Nephron (organoid): ENCODE results near the gene CEP97.

Experiments used
- H3K27ac Mint-ChIP-seq, 3 experiments: 2 replicates each; pipeline ENCODE4 v1.8.0; 2020; ENCODE audit warnings: mixed read lengths in 3 of 3, mild to moderate bottlenecking in 2 of 3, moderate library complexity in 1 of 3
- H3K27me3 Mint-ChIP-seq: 2 replicates; pipeline ENCODE4 v1.8.0; 2021; ENCODE audit warnings: low read depth, mild to moderate bottlenecking, moderate library complexity, mixed read lengths
- H3K36me3 Mint-ChIP-seq: 2 replicates; pipeline ENCODE4 v1.8.0; 2020; ENCODE audit warnings: low read depth, mixed read lengths
- H3K4me1 Mint-ChIP-seq: 2 replicates; pipeline ENCODE4 v1.8.0; 2020; ENCODE audit warnings: mixed read lengths
- H3K4me3 Mint-ChIP-seq, 3 experiments: 2 replicates each; pipeline ENCODE4 v1.8.0; 2020; ENCODE audit warnings: mild to moderate bottlenecking in 3 of 3, mixed read lengths in 3 of 3, moderate library complexity in 2 of 3
- H3K9me3 Mint-ChIP-seq: 2 replicates; pipeline ENCODE4 v1.8.0; 2020; ENCODE audit warnings: mixed read lengths
- TF ChIP-seq, protein P1 (sequence below), 3 experiments: fragments of 200-600 bp; sonication (generic); IDR thresholded peaks; one replicate each; pipeline ENCODE4 v1.5.0; 2021; ENCODE audit warnings: antibody characterized with exemption in 3 of 3; ENCODE audit not compliant: unreplicated experiment in 3 of 3

Gene CEP97

DNA sequence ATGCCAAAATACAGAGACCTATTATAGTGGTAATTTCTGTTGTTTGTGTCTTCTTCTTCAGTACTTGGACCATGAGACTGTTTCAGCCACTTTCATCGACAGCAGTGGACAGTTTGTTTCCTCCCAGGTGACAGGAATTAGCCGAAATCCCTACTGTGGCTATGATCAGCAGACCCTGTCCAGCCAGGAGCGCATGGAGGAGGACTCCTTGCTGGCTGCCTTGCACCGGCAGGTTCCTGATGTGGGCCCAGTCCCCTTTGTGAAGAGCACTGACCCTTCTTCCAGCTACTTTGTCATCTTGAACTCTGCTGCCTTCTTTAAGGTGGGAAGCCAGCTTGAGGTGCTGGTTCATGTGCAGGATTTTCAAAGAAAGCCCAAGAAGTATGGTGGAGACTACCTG, 76.8 kb downstream of the CEP97 start:
- Mint-ChIP-seq H3K4me1 (no peaks in the 10 kb centered on the region), H3K9me3 (peaks cover 7% of the 10 kb centered on the region), H3K27ac (no peak overlapping the region), H3K27me3 (no peaks in the 10 kb centered on the region), H3K36me3 (peaks cover 43% of the 10 kb centered on the region), H3K4me3 (no peak overlapping the region)
- TF ChIP-seq, protein P1, sequence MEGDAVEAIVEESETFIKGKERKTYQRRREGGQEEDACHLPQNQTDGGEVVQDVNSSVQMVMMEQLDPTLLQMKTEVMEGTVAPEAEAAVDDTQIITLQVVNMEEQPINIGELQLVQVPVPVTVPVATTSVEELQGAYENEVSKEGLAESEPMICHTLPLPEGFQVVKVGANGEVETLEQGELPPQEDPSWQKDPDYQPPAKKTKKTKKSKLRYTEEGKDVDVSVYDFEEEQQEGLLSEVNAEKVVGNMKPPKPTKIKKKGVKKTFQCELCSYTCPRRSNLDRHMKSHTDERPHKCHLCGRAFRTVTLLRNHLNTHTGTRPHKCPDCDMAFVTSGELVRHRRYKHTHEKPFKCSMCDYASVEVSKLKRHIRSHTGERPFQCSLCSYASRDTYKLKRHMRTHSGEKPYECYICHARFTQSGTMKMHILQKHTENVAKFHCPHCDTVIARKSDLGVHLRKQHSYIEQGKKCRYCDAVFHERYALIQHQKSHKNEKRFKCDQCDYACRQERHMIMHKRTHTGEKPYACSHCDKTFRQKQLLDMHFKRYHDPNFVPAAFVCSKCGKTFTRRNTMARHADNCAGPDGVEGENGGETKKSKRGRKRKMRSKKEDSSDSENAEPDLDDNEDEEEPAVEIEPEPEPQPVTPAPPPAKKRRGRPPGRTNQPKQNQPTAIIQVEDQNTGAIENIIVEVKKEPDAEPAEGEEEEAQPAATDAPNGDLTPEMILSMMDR (IDR thresholded peaks at IDR 0.05; ENCODE audit: unreplicated experiment in 3 of 3) = no peak

DNA sequence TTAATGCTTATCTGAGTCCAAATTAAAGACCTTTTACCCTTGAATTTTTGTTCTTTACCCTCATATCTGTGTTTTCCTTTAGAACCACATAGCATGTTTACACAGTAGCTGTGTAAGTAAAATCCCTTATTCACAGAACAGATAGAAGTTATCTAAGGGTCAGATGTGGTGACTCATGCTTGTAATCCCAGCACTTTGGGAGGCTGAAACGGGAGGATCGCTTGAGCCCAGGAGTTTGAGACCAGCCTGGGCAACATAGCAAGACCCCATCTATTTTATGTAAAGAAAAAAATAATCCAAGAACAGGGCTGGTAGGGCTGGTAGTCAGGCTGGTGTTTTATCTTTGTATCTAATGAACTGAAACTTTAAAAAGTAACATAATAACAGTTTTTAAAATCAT, 77.8 kb downstream of the CEP97 start:
- no peak overlapping the region for H3K4me3 Mint-ChIP-seq
- no peaks in the 10 kb centered on the region for H3K27me3 Mint-ChIP-seq
- H3K36me3 Mint-ChIP-seq = peaks cover 34% of the 10 kb centered on the region

DNA sequence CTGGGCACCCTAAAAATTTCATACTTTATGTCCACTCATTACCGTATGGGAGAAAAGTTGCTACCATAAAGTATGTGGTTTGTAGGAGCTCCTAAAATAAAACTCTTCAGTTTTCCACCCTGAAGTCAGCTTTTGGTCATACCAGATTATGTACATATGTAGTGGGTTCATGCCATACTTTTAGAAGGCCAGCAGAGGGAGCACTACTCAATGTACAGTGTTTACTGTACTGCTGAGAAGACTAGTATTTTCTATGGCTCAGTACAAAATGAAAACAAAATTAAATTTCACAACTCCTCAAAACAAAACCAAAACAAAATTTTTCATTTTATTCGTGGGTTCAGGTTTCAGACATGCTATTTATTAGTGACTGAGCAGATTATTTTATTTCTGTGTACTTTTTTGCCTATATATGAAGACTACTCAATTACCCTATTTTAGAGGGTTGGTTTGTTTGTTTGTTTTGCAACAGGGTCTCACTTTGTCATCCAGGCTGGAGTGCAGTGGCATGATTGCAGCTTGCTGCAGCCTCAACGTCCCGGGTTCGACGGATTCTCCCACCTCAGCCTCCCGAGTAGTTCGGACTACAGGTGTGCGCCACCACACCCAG, 78.9 kb downstream of the CEP97 start:
- Mint-ChIP-seq H3K27ac (no peak overlapping the region), H3K4me1 (no peaks in the 10 kb centered on the region), H3K4me3 (no peak overlapping the region), H3K27me3 (no peaks in the 10 kb centered on the region), H3K36me3 (peaks cover 31% of the 10 kb centered on the region), H3K9me3 (peaks cover 3% of the 10 kb centered on the region)
- TF ChIP-seq, protein P1 (IDR thresholded peaks at IDR 0.05; ENCODE audit: unreplicated experiment in 3 of 3) = peak; percentile 79 to 87 (median 81)

More for the DNA sequence above, 77.8 kb downstream of the CEP97 start:
- Mint-ChIP-seq H3K27ac (no peak overlapping the region), H3K4me1 (no peaks in the 10 kb centered on the region), H3K9me3 (peaks cover 5% of the 10 kb centered on the region)
- TF ChIP-seq, protein P1 (IDR thresholded peaks at IDR 0.05; ENCODE audit: unreplicated experiment in 3 of 3) = no peak

DNA sequence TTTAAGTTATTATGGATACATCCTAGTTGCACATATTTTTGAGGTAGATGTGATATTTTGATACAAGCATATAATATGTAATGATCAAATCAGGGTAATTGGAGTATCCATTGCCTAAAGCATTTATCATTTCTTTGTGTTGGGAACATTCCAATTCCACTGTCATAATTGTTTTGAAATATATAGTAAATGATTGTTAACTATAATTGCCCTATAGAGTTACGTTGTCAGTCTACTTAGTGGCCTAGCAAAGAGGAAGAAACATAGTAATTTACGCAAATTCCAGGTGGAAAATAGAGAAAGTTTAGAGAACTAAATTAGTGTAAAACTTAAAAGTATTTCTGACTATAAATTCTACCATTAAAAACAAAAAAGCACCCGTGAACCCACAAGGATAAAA, 79.5 kb downstream of the CEP97 start:
- Mint-ChIP-seq H3K27me3 (no peaks in the 10 kb centered on the region), H3K36me3 (peaks cover 29% of the 10 kb centered on the region), H3K4me1 (peaks cover 2% of the 10 kb centered on the region), H3K9me3 (peaks cover 3% of the 10 kb centered on the region), H3K4me3 (no peak overlapping the region), H3K27ac (no peak overlapping the region)
- TF ChIP-seq, protein P1 (IDR thresholded peaks at IDR 0.05; ENCODE audit: unreplicated experiment in 3 of 3) = no peak

DNA sequence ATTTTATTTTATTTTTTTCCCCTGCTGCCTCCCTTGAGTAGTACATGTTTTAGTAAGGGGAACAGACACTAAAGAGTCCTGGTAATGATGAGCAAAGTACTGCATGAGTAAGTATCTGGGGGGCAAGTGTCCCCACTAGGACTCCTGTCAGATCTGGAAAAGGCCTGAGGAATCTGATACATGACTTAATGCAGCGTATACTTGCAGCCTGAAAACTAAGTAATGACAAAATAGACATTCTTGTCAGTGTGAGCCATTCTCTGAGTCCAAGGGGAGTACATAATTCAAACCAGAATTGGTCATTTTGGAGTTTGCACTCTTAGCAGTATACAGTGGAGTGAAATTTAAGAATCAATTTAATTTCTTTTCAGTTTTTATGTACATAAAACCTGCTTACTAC, 82.1 kb downstream of the CEP97 start:
- Mint-ChIP-seq H3K4me3 (no peak overlapping the region), H3K4me1 (peaks cover 4% of the 10 kb centered on the region), H3K9me3 (no peaks in the 10 kb centered on the region), H3K36me3 (peaks cover 10% of the 10 kb centered on the region), H3K27me3 (no peaks in the 10 kb centered on the region), H3K27ac (no peak overlapping the region)
- TF ChIP-seq, protein P1 (IDR thresholded peaks at IDR 0.05; ENCODE audit: unreplicated experiment in 3 of 3) = no peak

DNA sequence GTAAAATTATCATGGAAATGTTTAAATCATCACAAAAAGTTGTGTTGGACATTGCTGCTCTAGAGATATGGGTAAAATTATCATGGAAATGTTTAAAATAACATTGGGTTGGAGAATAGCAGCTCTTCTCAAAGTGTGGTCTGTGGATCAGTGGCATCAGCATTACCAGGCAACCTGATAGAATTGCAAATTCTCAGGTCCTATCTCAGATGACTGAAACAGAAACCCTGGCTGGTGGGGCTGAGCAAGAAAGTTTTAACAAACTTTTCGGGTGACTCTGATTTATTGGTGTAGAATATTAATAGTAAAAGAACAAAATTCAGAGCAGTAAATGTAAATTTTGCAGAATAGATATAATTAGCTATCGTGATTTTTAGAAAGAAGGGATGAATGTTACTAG, 83.5 kb downstream of the CEP97 start:
- Mint-ChIP-seq H3K27me3 (no peaks in the 10 kb centered on the region), H3K27ac (no peak overlapping the region), H3K36me3 (peaks cover 4% of the 10 kb centered on the region), H3K9me3 (no peaks in the 10 kb centered on the region), H3K4me3 (no peak overlapping the region), H3K4me1 (peaks cover 4% of the 10 kb centered on the region)
- TF ChIP-seq, protein P1 (IDR thresholded peaks at IDR 0.05; ENCODE audit: unreplicated experiment in 3 of 3) = no peak
